Spleen (tissue), 11 donors: ENCODE measurements around the gene PARD3. TPM values are rescaled to one million over a fixed set of nuclear protein-coding genes. Genes with fewer than 3 reads are reported as not detected.

Experiments
- DNase-seq: peaks from one replicate; pipeline ENCODE4 v3.0.0-alpha.2; 2020
- H3K27ac ChIP-seq, 8 donors: fragments of 200-600 bp; sonication (generic) in 7 of 8; 1 replicate in 4 of 8; 2 replicates in 4 of 8; pipeline versions ENCODE4 v1.5.0 to v1.8.0; 2016 to 2021; ENCODE audit warnings: inconsistent platforms in 4 of 8, mild to moderate bottlenecking in 4 of 8, moderate library complexity in 1 of 8
- H3K27me3 ChIP-seq, 7 donors: fragments of 200-600 bp; sonication (generic) in 6 of 7; replicated peaks in 1 of 7; 1 replicate in 4 of 7; 2 replicates in 3 of 7; pipeline versions ENCODE4 v1.5.0 to v1.8.0; 2016 to 2021; ENCODE audit warnings: inconsistent platforms in 3 of 7, mild to moderate bottlenecking in 1 of 7
- H3K36me3 ChIP-seq, 6 donors: fragments of 200-600 bp; sonication (generic) in 5 of 6; 1 replicate in 4 of 6; 2 replicates in 2 of 6; pipeline versions ENCODE4 v1.5.0 to v1.8.0; 2016 to 2021; ENCODE audit warnings: inconsistent platforms in 2 of 6
- H3K4me1 ChIP-seq, 6 donors: fragments of 200-600 bp; sonication (generic) in 5 of 6; 1 replicate in 3 of 6; 2 replicates in 3 of 6; pipeline versions ENCODE4 v1.5.0 to v1.8.0; 2016 to 2021; ENCODE audit warnings: inconsistent platforms in 3 of 6
- H3K4me3 ChIP-seq, 8 donors: fragments of 200-600 bp; sonication (generic) in 7 of 8; 1 replicate in 4 of 8; 2 replicates in 4 of 8; pipeline versions ENCODE4 v1.5.0 to v1.8.0; 2016 to 2021; ENCODE audit warnings: inconsistent platforms in 4 of 8, mild to moderate bottlenecking in 4 of 8, moderate library complexity in 2 of 8
- H3K9me3 ChIP-seq, 8 donors: fragments of 200-600 bp; sonication (generic) in 7 of 8; 1 replicate in 4 of 8; 2 replicates in 4 of 8; pipeline versions ENCODE4 v1.5.0 to v1.8.0; 2016 to 2021; ENCODE audit warnings: inconsistent platforms in 4 of 8
- POLR2A ChIP-seq, 3 donors: fragments of 450-650 bp; IDR thresholded peaks; one replicate each; pipeline ENCODE4 v1.5.1; 2017; ENCODE audit warnings: antibody characterized with exemption in 3 of 3, mild to moderate bottlenecking in 1 of 3
- POLR2AphosphoS5 ChIP-seq, 3 donors: sonication (generic); formaldehyde crosslinking; IDR thresholded peaks; one replicate each; pipeline ENCODE4 v1.5.1; 2017; ENCODE audit warnings: antibody characterized with exemption in 3 of 3
- WGBS, 5 donors: extraction: QIAGEN DNeasy Blood & Tissue Kit in 3 of 5; methylation state at CpG; one replicate each; pipeline versions ENCODE4 v1.1.5 to v1.1.7; 2013 to 2018; 5-methylcytosine and 5-hydroxymethylcytosine counted together
- intact Hi-C: fragments of 100-400 bp; cut with DNase I; formaldehyde crosslinking; loops from one replicate; pipeline ENCODE4 v1.15.0; 2023; ENCODE audit warnings: low total_unique reads
- polyA plus RNA-seq, 3 donors: library from polyadenylated mRNA; stranded (reverse); fragments of 200-250 nt; gene quantifications; one replicate each; pipeline ENCODE4 v1.2.1, GENCODE V29; 2013
- total RNA-seq, 7 donors: library from RNA; depleted of rRNA in 3 of 7; stranded (reverse); fragments of >200 nt in 3 of 7; fragmentation: NEBNext Ultra II Directional in 4 of 7; extraction: Animal tissue kit (Norgen Biotek cat#: 25700) in 4 of 7; gene quantifications; one replicate each; pipeline versions ENCODE4 v1.1.0 to v1.2.1, GENCODE V29; 2016 to 2021
- TF ChIP-seq, protein P1 (sequence below), 11 experiments: fragments of 200-600 bp in 7 of 11; fragments of 450-650 bp in 4 of 11; sonication (generic) in 4 of 11; IDR thresholded peaks in 8 of 11; conservative IDR thresholded peaks in 3 of 11; 1 replicate in 7 of 11; 2 replicates in 4 of 11; pipeline versions ENCODE4 v1.4.0 to v1.8.0; 2016 to 2021; ENCODE audit warnings: antibody characterized with exemption in 11 of 11, inconsistent platforms in 4 of 11, mild to moderate bottlenecking in 1 of 11
- donor health status: healthy with polysubstance abuse.
- donor health status: DM: no; HTN: no; CAD: no; lungs with moderate emphysema.
- donor health status: DM: no; HTN: no; CAD: no.
- donor health status: Bipolar disorder and iron deficiency.
- donor health status: healthy.
- donor health status: DM: no; HTN: no; CAD: no.
- donor health status: DM: yes; HTN: yes; CAD: no.

The PARD3 gene
- total and polyA plus RNA-seq, 10 donors: 2.8 to 18.9 (median 10.8) TPM

DNA sequence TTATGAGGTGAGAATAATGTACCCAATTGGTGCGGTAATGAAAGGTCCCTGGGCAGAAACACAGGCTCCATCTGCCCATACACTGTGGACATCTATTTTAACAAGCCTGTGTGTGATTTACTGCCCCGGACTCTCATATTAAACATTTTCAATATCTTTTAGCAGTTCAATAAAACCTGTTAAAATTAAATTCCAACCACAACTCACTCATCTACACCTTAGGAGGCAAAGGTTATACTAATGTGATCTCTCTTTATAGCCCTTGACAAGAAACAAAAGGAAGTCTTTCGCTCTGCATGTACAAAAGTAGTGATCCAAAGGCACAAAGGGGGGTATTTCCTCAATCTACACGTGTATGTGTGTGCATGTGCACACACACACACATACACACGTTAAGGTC, 186.0 kb downstream of the PARD3 start:
- H3K9me3 ChIP-seq: no peaks in the 10 kb centered on the region
- H3K36me3 ChIP-seq: no peaks in the 10 kb centered on the region
- 82 to 88% (median 86%) methylated on average over 5 of the region's 5 CpGs for WGBS, 5 donors
- intact Hi-C loops: no loop called here
- no peak overlapping the region for H3K4me3 ChIP-seq
- no peak for DNase-seq
- TF ChIP-seq POLR2A (IDR thresholded peaks at IDR 0.05): no peak
- TF ChIP-seq, protein P1, sequence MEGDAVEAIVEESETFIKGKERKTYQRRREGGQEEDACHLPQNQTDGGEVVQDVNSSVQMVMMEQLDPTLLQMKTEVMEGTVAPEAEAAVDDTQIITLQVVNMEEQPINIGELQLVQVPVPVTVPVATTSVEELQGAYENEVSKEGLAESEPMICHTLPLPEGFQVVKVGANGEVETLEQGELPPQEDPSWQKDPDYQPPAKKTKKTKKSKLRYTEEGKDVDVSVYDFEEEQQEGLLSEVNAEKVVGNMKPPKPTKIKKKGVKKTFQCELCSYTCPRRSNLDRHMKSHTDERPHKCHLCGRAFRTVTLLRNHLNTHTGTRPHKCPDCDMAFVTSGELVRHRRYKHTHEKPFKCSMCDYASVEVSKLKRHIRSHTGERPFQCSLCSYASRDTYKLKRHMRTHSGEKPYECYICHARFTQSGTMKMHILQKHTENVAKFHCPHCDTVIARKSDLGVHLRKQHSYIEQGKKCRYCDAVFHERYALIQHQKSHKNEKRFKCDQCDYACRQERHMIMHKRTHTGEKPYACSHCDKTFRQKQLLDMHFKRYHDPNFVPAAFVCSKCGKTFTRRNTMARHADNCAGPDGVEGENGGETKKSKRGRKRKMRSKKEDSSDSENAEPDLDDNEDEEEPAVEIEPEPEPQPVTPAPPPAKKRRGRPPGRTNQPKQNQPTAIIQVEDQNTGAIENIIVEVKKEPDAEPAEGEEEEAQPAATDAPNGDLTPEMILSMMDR (IDR thresholded peaks at IDR 0.05 in 8 of 11, conservative IDR thresholded peaks at IDR 0.05 in 3 of 11): no peak
- no peak for TF ChIP-seq POLR2AphosphoS5 (IDR thresholded peaks at IDR 0.05)
- no peak overlapping the region for H3K27ac ChIP-seq
- no peaks in the 10 kb centered on the region for H3K4me1 ChIP-seq
- no peaks in the 10 kb centered on the region for H3K27me3 ChIP-seq

DNA sequence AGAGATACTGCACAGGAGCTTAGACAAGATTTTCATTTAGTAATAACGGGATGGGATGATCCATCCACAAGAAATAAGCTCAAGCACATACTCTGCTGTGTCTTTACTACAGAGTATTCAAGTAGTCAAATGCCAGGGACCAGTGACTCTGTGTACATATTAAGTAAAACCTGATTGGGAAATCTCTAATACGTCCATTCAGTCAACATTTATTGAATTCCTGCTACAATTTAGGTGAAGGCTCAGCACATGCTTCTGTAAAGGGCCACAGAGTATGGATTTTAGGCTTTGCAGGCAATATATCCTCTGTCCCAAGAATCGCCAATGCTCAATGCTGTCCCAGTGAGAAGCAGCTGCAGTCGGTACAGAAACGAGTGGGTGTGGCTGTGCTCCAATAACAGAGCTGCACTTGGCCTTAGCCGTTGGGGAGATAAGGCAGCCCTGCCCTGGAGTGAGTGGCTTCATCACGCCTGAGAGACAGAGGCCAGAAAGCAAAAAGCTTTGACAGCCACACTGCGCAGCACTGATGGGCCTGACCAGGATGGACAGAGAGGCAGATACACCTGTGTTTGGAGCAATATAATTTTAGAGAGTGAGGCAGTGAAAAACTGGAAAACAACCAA, 186.8 kb downstream of the PARD3 start:
- Histone ChIP-seq H3K4me3 (no peak overlapping the region), H3K27me3 (no peaks in the 10 kb centered on the region), H3K36me3 (no peaks in the 10 kb centered on the region), H3K27ac (no peak overlapping the region), H3K4me1 (no peaks in the 10 kb centered on the region), H3K9me3 (no peaks in the 10 kb centered on the region)
- 50 to 82% (median 70%) methylated on average over 8 of the region's 8 CpGs for WGBS, 5 donors
- TF ChIP-seq POLR2A (IDR thresholded peaks at IDR 0.05): no peak
- TF ChIP-seq, protein P1 (IDR thresholded peaks at IDR 0.05 in 8 of 11, conservative IDR thresholded peaks at IDR 0.05 in 3 of 11): no peak
- TF ChIP-seq POLR2AphosphoS5 (IDR thresholded peaks at IDR 0.05): no peak
- intact Hi-C loops: no loop called here
- no peak for DNase-seq

DNA sequence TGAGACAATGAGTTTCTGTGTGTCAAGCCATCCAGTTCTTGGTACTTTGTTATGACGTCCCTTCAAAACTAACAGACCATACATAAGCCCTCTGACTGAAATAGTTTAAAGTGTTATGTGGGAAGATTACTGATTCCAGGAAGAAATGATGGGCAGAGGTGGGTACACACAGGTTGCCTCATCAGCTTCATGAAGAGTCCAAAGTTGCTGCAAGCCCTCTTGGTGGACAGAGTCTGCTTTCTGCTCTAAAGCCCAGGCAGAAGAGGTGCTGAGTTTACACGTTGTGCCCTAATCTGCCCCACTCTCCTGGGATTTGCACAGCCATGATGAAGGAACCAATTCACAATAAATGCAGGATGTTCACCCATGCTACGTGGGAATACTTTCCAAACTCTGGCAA, 187.4 kb downstream of the PARD3 start:
- Histone ChIP-seq H3K4me1 (no peaks in the 10 kb centered on the region), H3K27ac (no peak overlapping the region), H3K27me3 (no peaks in the 10 kb centered on the region), H3K9me3 (no peaks in the 10 kb centered on the region), H3K36me3 (no peaks in the 10 kb centered on the region), H3K4me3 (no peak overlapping the region)
- 82 to 92% (median 82%) methylated on average over 3 of the region's 3 CpGs for WGBS, 5 donors
- TF ChIP-seq, protein P1 (IDR thresholded peaks at IDR 0.05 in 8 of 11, conservative IDR thresholded peaks at IDR 0.05 in 3 of 11): no peak
- no peak for TF ChIP-seq POLR2A (IDR thresholded peaks at IDR 0.05)
- TF ChIP-seq POLR2AphosphoS5 (IDR thresholded peaks at IDR 0.05): no peak
- intact Hi-C loops: no loop called here
- DNase-seq: no peak

DNA sequence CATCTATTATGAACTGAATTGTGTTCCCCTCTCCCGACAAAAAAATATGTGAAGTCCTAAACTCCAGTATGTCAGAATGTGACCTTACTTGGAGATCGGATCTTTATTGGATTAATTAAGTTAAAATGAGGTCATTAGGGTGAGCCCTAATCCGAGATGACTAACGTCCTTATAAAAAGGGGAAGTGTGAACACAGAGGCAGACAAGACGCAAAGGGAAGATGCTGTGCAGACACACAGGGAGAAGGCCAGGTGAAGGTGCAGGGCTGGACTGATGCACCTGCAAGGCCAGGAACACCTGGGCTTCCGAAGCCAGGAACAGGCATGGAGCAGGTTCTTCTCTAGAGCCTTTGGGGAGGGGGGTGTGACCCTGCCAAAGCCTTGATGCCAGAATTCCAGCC, 187.8 kb downstream of the PARD3 start:
- no peaks in the 10 kb centered on the region for H3K4me1 ChIP-seq
- WGBS, 5 donors: 61 to 74% (median 70%) methylated on average over 6 of the region's 6 CpGs
- no peak overlapping the region for H3K4me3 ChIP-seq
- no peaks in the 10 kb centered on the region for H3K9me3 ChIP-seq
- no peak overlapping the region for H3K27ac ChIP-seq
- TF ChIP-seq POLR2A (IDR thresholded peaks at IDR 0.05): no peak
- TF ChIP-seq, protein P1 (IDR thresholded peaks at IDR 0.05 in 8 of 11, conservative IDR thresholded peaks at IDR 0.05 in 3 of 11): no peak
- no peak for TF ChIP-seq POLR2AphosphoS5 (IDR thresholded peaks at IDR 0.05)
- no peaks in the 10 kb centered on the region for H3K36me3 ChIP-seq
- intact Hi-C loops: no loop called here
- no peaks in the 10 kb centered on the region for H3K27me3 ChIP-seq
- DNase-seq: no peak
